ENCODE data around the gene FBXO7. TPM values are rescaled to one million over a fixed set of nuclear protein-coding genes. Genes with fewer than 3 reads are reported as not detected.
A peak's percentile ranks its signal among the peaks of the same experiment; 100 is the strongest.
"Not testable (repeated sequence)": the region's sequence is repeated elsewhere in the genome, so short reads cannot be mapped to it uniquely, and the experiment has no call there.

Gene FBXO7
- 53.2 TPM for total RNA-seq

- peak; percentile 82 for ATAC-seq
- DNase-seq (ENCODE audit: low spot score): peak; percentile 92
Observed at GRCh38 chr22:32474635-32475467, at the start of gene FBXO7. FBXO7 (plus strand) TSS chr22:32474811; CDS start chr22:32475003, 192 bp downstream.

- ATAC-seq: peak; percentile 64
- DNase-seq (ENCODE audit: low spot score): no peak
Observed at GRCh38 chr22:32426881-32427280, 47.7 kb upstream of the FBXO7 start.

GRCh38 chr22:32430352-32430751 is 44.3 kb upstream of the FBXO7 start:
- no peak for ATAC-seq
- DNase-seq (ENCODE audit: low spot score): no peak

- peak; percentile 76 for ATAC-seq
- DNase-seq (ENCODE audit: low spot score): no peak
Observed at GRCh38 chr22:32444068-32444467, 30.5 kb upstream of the FBXO7 start.

GRCh38 chr22:32446321-32446720 is 28.3 kb upstream of the FBXO7 start:
- DNase-seq (ENCODE audit: low spot score): no peak
- no peak for ATAC-seq

GRCh38 chr22:32448980-32449379 is 25.6 kb upstream of the FBXO7 start:
- ATAC-seq (no peak), DNase-seq (ENCODE audit: low spot score) (no peak)

- DNase-seq (ENCODE audit: low spot score) (no peak), ATAC-seq (no peak)
Observed at GRCh38 chr22:32457031-32457430, 17.6 kb upstream of the FBXO7 start.

GRCh38 chr22:32462452-32462851 is 12.2 kb upstream of the FBXO7 start:
- DNase-seq (ENCODE audit: low spot score): no peak
- no peak for ATAC-seq

GRCh38 chr22:32465661-32466060 is 8.9 kb upstream of the FBXO7 start:
- DNase-seq (ENCODE audit: low spot score): no peak

GRCh38 chr22:32466496-32466895 is 8.1 kb upstream of the FBXO7 start:
- ATAC-seq: no peak
- DNase-seq (ENCODE audit: low spot score): no peak

More at GRCh38 chr22:32465661-32466060, 8.9 kb upstream of the FBXO7 start:
- no peak for ATAC-seq

GRCh38 chr22:32469799-32470212 is 4.8 kb upstream of the FBXO7 start:
- DNase-seq (ENCODE audit: low spot score): no peak

GRCh38 chr22:32473388-32473952 is 1.1 kb upstream of the FBXO7 start:
- DNase-seq (ENCODE audit: low spot score) (peak; percentile 57), ATAC-seq (peak; percentile 39)

More at GRCh38 chr22:32469799-32470212, 4.8 kb upstream of the FBXO7 start:
- ATAC-seq: no peak

GRCh38 chr22:32475468-32476010 is 928 bp downstream of the FBXO7 start:
- DNase-seq (ENCODE audit: low spot score) (peak; percentile 62), ATAC-seq (peak; percentile 37)

GRCh38 chr22:32476281-32477195 is 1.9 kb downstream of the FBXO7 start:
- DNase-seq (ENCODE audit: low spot score) (no peak), ATAC-seq (peak; percentile 17)

- no peak for ATAC-seq
Observed at GRCh38 chr22:32477596-32477995, 3.0 kb downstream of the FBXO7 start.

GRCh38 chr22:32478552-32478951 is 3.9 kb downstream of the FBXO7 start:
- ATAC-seq; DNase-seq (ENCODE audit: low spot score): not testable (repeated sequence)

More at GRCh38 chr22:32477596-32477995, 3.0 kb downstream of the FBXO7 start:
- DNase-seq (ENCODE audit: low spot score): no peak

- DNase-seq (ENCODE audit: low spot score): no peak
Observed at GRCh38 chr22:32478994-32479393, 4.4 kb downstream of the FBXO7 start.

GRCh38 chr22:32480238-32480637 is 5.6 kb downstream of the FBXO7 start:
- ATAC-seq: no peak
- DNase-seq (ENCODE audit: low spot score): no peak

More at GRCh38 chr22:32478994-32479393, 4.4 kb downstream of the FBXO7 start:
- ATAC-seq: no peak

- no peak for DNase-seq (ENCODE audit: low spot score)
- no peak for ATAC-seq
Observed at GRCh38 chr22:32482708-32483107, 8.1 kb downstream of the FBXO7 start.

- no peak for DNase-seq (ENCODE audit: low spot score)
- peak; percentile 32 for ATAC-seq
Observed at GRCh38 chr22:32486656-32487390, 12.2 kb downstream of the FBXO7 start.
